Measurements from ENCODE around the gene CABLES2.

Gene CABLES2

DNA sequence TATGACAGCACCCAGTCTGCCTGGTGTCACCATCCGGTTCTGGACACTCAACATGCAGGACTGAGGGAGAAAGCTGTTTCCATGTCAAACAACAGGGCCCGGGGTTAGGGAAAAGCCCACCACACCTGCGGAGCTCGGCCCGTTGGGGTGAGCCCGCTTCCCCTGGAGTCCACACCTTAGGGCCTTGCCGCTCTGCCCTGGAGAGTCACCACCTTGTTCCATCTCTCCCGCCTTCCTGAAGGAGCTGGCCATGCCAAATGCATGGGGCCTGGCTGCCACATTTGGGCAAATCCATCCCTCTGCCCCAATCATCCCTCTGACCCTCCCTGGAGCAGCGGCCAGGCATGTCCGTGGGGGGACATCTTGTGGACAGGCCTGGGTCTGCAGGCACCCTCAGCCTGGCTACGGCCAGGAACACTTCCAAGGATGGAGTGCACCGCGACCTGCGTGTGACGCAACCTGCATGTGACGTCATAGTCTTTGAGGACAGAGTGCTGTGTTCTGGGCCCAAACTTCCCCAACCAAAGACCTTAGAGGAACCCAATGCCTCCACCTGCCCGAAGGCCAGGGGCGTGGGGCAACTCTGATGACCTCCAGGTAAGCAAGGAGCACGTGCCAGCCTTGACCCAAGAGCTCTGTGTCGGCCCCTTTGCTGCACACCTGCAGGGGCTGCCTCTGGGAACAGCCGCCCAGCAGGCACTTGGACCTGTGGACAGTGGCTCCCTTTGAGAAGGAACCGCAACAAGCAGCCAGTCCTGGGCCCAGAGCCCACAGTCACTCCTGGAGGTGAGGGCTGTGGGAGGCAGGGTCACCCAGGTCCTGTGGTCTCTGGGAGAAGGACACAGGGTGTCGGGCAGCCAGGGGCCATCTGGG is 1.7 kb downstream of the CABLES2 start:
- no peak for DNase-seq (ENCODE audit: extremely low read depth, low read depth)

GRCh38 chr20:62404761-62405107 is 2.4 kb downstream of the CABLES2 start:
- no peak for DNase-seq (ENCODE audit: extremely low read depth, low read depth)
- no peak for TF ChIP-seq CTCF (IDR thresholded peaks at IDR 0.05; ENCODE audit: low read depth, low read length)

More for the DNA sequence above, 1.7 kb downstream of the CABLES2 start:
- TF ChIP-seq CTCF (IDR thresholded peaks at IDR 0.05; ENCODE audit: low read depth, low read length): peak; percentile 53

- DNase-seq (ENCODE audit: extremely low read depth, low read depth): no peak
- TF ChIP-seq CTCF (IDR thresholded peaks at IDR 0.05; ENCODE audit: low read depth, low read length): no peak
These were observed 2.9 kb downstream of the CABLES2 start for GRCh38 chr20:62404112-62404665.

DNA sequence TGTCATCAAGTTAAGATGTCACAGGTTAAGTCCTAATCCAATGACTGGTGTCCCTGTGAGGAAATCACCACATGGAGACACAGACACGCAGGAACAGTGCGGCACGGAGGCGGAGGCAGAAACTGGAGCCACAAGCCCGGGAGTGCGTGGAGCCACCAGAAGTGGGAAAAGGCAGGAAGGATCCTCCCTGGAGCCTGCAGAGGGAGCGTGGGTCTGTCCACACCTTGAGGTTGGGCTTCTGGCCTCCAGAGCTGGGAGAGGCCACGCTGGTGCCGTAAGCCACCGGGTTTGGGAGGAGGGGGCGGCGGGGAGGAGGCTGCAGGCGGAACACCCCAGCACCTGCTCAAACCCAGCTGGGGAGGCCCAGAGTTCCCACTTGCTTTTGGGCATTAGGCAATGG is 3.8 kb downstream of the CABLES2 start:
- no peak for DNase-seq (ENCODE audit: extremely low read depth, low read depth)
- no peak for TF ChIP-seq CTCF (IDR thresholded peaks at IDR 0.05; ENCODE audit: low read depth, low read length)

DNA sequence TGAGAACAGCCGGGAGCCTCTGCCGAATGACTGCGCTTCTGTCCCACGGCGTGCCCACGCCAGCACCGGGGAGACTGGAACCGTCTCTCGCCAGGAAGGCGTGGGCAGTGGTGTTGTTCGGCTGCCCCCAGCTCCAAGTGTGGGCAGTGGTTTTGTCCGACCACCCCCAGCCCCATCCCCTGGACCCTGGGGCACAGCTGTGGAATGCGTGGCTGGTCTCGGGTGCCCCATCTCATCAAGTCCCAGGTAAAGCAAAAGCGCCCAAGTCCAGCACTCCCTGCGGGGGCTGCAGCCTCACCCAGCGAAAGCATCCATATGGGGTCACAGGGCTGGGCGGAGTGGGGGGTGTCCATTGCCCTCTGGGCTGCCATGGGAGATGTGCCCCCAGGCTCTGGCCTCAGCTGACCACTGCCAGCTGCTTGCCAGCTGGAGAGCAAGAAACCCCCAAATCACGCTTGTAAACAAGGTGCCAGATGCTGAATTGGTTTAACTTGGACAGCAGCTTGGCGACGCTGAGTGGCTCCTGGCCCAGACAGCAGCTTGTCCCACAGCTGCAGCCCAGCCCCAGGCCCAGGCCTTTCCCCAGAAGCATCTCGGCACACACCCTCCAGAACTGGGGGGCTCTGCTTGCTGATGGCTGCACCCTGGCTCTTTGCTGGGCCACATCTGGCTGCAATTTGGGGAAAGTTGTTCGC is 4.5 kb downstream of the CABLES2 start:
- TF ChIP-seq CTCF (IDR thresholded peaks at IDR 0.05; ENCODE audit: low read depth, low read length): no peak
- DNase-seq (ENCODE audit: extremely low read depth, low read depth): no peak

DNA sequence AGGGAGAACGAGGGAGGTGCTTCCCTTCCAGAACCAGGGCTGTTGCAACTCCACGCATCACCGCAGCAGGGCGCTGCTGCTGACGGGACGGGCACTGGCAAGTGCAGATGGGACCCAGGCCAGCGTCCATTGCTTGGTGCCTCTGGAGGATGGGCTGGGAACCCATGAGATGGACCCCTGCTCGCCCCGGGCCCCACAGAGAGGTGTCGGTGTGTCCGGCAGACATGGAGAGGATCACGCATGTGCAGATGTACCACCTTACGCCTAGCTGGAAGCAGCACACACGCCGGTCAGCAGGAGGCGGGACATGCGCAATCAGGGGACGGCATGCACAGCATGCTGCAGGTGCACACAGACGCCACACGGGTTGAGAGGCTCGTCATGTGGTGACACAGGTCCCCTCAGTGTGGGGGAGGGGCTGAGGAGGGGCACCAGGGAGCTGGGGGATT is 5.7 kb downstream of the CABLES2 start:
- no peak for TF ChIP-seq CTCF (IDR thresholded peaks at IDR 0.05; ENCODE audit: low read depth, low read length)
- DNase-seq (ENCODE audit: extremely low read depth, low read depth): no peak

- no peak for DNase-seq (ENCODE audit: extremely low read depth, low read depth)
- no peak for TF ChIP-seq CTCF (IDR thresholded peaks at IDR 0.05; ENCODE audit: low read depth, low read length)
These were observed 6.5 kb downstream of the CABLES2 start for GRCh38 chr20:62400541-62400940.

Measured in AG09319 (cell line).